Right ventricle myocardium inferior (tissue), 1 donor: ENCODE results near the gene BRD3. TPM values are rescaled to one million over a fixed set of nuclear protein-coding genes. Genes with fewer than 3 reads are reported as not detected.
"Not testable (repeated sequence)": the region's sequence is repeated elsewhere in the genome, so short reads cannot be mapped to it uniquely, and the experiment has no call there.

Experiments
- ATAC-seq: fragments of 200-7000 bp; cut with Tn5 transposase; one replicate; pipeline ENCODE4 v1.9.1; 2020; ENCODE audit warnings: mild to moderate bottlenecking, moderate library complexity
- DNase-seq: peaks from one replicate; pipeline ENCODE4 v3.0.0; 2021; ENCODE audit errors: missing footprints
- intact Hi-C: fragments of 100-400 bp; cut with DNase I; formaldehyde crosslinking; loops from one replicate; pipeline ENCODE4 v1.11.0; 2022
- long read RNA-seq: library from polyadenylated mRNA; unstranded; transcript quantifications from one replicate; pipeline ENCODE4 v2.0.0, GENCODE V29; 2021
- total RNA-seq: library from RNA; stranded (reverse); fragmentation: NEBNext Ultra II Directional; extraction: Animal tissue kit (Norgen Biotek cat#: 25700); gene quantifications from one replicate; pipeline ENCODE4 v1.2.1, GENCODE V29; 2021
- donor health status: DM: no; HTN: yes; CAD: no; lungs with severe emphysema.

BRD3 gene
- 31.6 TPM for total RNA-seq
- long read RNA-seq, partial matches to known transcripts: 7 of 9 reads
- long read RNA-seq, other reads (novel, unspliced or antisense): 2 of 9 reads

- intact Hi-C loops: loop anchor here (1.0 to 5.0 kb wide), 3 partner anchors 43 to 259 kb away; partner anchors contain the start of genes BRD3OS and RXRA
- peak; percentile 97 for ATAC-seq
- DNase-seq: peak; percentile 95
Observed at GRCh38 chr9:134067904-134068743, at the start of gene BRD3. Gene BRD3 (minus strand): TSS chr9:134068026. CDS start chr9:134053477, 14,549 bp downstream.

- ATAC-seq (no peak), DNase-seq (no peak)
- intact Hi-C loops: no loop called here
Observed at GRCh38 chr9:134112561-134112960, 44.7 kb upstream of the BRD3 start.

GRCh38 chr9:134111064-134111463 is 43.2 kb upstream of the BRD3 start:
- intact Hi-C loops: no loop called here
- DNase-seq (no peak), ATAC-seq (no peak)

GRCh38 chr9:134103391-134103998 is 35.7 kb upstream of the BRD3 start:
- DNase-seq: no peak
- intact Hi-C loops: no loop called here
- no peak for ATAC-seq

GRCh38 chr9:134101623-134102149 is 33.9 kb upstream of the BRD3 start:
- DNase-seq: no peak
- no peak for ATAC-seq
- intact Hi-C loops: no loop called here

- DNase-seq, ATAC-seq, intact Hi-C loops: not testable (repeated sequence)
Observed at GRCh38 chr9:134101133-134101532, 33.3 kb upstream of the BRD3 start.

GRCh38 chr9:134100040-134100439 is 32.2 kb upstream of the BRD3 start:
- no peak for DNase-seq
- no peak for ATAC-seq
- intact Hi-C loops: no loop called here

- ATAC-seq (no peak), DNase-seq (no peak)
- intact Hi-C loops: loop anchor here (5.0 kb wide), 1 partner anchor 317 kb away; no protein-coding TSS in a partner anchor
Observed at GRCh38 chr9:134099123-134099761, 31.4 kb upstream of the BRD3 start.

- DNase-seq (no peak), ATAC-seq (no peak)
- intact Hi-C loops: no loop called here
Observed at GRCh38 chr9:134089972-134090371, 22.1 kb upstream of the BRD3 start.

- ATAC-seq (no peak), DNase-seq (no peak)
- intact Hi-C loops: no loop called here
Observed at GRCh38 chr9:134088063-134088725, 20.4 kb upstream of the BRD3 start.

GRCh38 chr9:134085674-134086073 is 17.8 kb upstream of the BRD3 start:
- intact Hi-C loops: no loop called here
- DNase-seq: no peak
- no peak for ATAC-seq

GRCh38 chr9:134083451-134083850 is 15.6 kb upstream of the BRD3 start:
- DNase-seq: no peak
- intact Hi-C loops: no loop called here
- ATAC-seq: no peak

- intact Hi-C loops: no loop called here
- DNase-seq (no peak), ATAC-seq (no peak)
Observed at GRCh38 chr9:134076644-134077043, 8.8 kb upstream of the BRD3 start.

GRCh38 chr9:134075689-134076088 is 7.9 kb upstream of the BRD3 start:
- DNase-seq, ATAC-seq, intact Hi-C loops: not testable (repeated sequence)

- DNase-seq (no peak), ATAC-seq (no peak)
- intact Hi-C loops: no loop called here
Observed at GRCh38 chr9:134073500-134073899, 5.7 kb upstream of the BRD3 start.

- DNase-seq, intact Hi-C loops, ATAC-seq: not testable (repeated sequence)
Observed at GRCh38 chr9:134072683-134073082, 4.9 kb upstream of the BRD3 start.

- DNase-seq (no peak), ATAC-seq (no peak)
- intact Hi-C loops: no loop called here
Observed at GRCh38 chr9:134071149-134071548, 3.3 kb upstream of the BRD3 start.

- ATAC-seq (no peak), DNase-seq (no peak)
- intact Hi-C loops: loop anchor here (2.0 to 5.0 kb wide), 2 partner anchors 65 to 258 kb away; partner anchors contain the start of gene RXRA
Observed at GRCh38 chr9:134069480-134070399, 1.9 kb upstream of the BRD3 start.
